Activated CD4-positive, alpha-beta T cell treated with anti-CD3 and anti-CD28 coated beads, Interleukin-10, Interleukin-2, amounts not matched to agents 100 ng/mL and 50 ng/mL, durations not matched to agents 16 hours and 8 hours (primary cell): Measurements from ENCODE around the gene MATK.

Experiments
- DNase-seq: peaks from one replicate; pipeline ENCODE4 v3.0.0-alpha.2; 2020

The MATK gene

DNA sequence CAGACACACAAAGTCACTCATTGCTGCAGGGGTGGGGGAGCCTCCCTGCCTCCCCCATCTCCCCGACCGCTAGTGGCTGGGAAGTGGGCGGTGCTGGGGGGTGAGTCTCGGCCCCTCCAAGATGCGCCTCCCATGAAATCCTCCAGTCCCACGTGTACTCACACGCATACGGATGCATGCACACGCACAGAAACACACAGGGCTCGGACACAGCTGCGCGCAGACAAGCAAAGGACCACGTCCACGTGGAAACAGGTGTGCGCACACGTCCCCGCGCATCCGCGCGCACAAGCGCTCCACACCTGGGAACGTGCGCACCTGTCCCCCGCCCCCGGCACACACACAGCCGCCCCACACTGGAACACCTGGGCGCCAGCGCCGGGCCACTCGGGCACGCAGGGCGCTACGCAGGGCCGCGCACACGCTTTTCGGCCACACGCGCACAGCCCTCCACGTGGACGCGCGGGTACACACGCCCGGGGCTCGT, 687 bp downstream of the MATK start:
- peak; percentile 17 for DNase-seq

- no peak for DNase-seq
Measured at GRCh38 chr19:3784607-3785450, 1.4 kb downstream of the MATK start.

GRCh38 chr19:3783660-3784584, 2.3 kb downstream of the MATK start:
- peak; percentile 20 for DNase-seq

DNA sequence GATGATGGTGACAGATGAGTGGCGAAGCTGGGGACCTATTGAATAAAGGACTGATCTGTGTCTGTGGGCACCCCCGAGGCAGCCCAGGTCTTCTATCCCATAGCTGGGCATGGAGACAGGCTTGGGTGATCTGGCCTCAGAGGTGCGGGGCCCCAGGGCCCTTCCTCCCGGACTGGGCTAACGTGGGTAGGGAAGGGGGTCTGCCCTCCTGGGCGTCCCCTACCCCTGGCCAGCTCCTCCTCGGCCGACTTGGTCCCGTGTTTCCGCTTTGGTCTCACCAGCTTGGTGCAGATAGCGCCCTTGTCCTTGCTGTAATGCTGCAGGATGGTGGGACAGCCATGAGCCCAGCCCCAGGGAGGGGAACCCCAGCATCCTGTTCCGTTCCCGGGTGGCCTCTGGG, 3.3 kb downstream of the MATK start:
- no peak for DNase-seq

GRCh38 chr19:3782330-3782729, 3.9 kb downstream of the MATK start:
- no peak for DNase-seq

DNA sequence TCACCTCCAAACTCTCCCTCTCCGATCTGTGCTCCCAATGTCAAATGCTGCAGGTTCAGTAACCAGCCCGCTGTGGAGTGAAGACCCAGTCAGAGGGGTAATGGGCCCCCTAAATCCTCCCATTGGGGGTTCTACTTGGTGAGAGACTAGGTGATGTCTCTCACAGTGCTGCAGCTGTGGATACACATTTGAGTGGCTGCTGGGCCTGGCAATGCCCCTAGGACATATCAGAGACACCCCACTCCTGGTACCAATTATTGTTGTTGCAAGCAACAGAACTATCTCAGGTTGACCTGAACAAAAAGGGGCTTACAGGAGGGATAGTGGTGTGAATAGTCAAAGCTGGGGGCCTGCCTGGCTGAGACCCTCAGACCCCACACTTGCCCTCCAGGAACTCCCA, 4.6 kb downstream of the MATK start:
- DNase-seq, result no peak

- DNase-seq, result no peak
Measured at GRCh38 chr19:3780786-3781304, 5.3 kb downstream of the MATK start.

DNA sequence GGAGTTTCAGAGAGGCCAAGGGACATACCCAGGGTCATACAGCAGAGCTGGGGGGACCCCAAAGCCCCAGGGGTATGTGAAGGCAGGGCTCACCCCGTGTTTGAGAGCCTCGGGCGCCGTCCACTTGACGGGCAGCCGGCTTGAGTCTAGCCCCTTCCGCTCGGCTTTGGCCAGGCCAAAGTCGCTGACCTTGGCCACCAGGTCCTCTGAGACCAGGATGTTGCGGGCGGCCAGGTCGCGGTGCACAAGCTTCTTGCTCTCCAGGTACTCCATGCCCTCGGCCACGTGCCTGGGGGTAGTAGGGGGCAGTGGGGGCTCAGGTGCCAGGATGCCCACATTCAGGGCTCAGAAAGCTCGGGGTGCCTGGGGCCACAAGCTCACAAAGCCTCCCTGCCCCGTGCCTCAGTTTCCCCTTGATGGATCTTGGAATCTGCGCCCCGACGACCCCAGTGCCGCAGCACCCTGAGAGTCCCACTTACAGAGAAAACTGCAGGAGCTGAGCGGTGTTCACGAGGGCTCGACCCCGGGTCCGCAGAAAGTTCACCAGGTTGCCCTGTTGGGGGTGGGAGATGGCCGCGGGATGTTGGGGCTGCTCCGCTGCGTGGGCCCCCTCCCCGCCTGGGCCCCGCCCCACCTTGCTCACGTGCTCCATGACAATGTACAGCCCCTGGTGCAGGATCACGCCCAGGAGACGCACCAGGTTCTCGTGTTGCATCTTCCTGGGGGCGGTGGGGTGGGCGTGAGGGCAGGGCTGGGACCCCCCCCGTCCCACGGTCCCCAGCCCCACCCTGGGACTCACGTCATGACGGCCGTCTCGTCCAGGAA, 7.1 kb downstream of the MATK start:
- no peak for DNase-seq

- no peak for DNase-seq
Measured at GRCh38 chr19:3778104-3778867, 7.9 kb downstream of the MATK start.

GRCh38 chr19:3776479-3777040, 9.6 kb downstream of the MATK start:
- no peak for DNase-seq

DNA sequence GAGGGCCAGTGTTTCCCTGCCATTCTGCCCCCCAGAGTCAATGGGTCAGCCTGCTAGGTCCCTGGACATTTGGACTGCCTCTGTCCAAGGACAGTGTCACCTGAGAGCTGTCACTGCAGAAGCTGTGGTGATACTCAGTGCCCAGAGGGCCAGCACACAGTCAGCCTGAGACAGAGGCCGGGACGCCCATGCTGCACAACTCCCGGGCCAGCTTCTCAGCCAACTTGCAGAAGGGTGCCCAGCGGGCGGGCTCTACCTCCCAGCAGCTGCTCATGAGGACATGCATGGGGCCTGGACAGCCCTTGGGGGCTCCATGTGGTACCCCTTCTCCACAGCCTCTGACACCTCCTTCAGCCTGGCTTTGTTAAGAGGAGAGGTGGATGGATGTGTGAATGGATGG, 10.3 kb downstream of the MATK start:
- DNase-seq, result no peak

DNA sequence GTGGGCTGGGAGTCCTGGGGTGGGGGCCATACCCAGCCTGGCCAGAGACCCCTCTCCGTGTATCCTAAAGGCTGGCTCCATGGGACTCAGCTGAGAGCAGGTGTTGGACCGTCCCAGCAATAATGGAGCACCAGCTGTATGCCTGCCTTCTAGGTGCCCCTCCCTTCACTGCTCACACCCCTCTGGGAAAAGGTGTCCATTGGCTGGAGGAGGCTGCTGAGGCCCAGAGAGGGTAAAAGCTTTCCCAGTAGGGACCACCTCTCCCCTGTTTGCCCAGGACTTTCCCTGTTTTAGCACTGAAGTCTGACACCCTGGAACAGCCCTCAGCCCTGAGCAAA, 10.8 kb downstream of the MATK start:
- no peak for DNase-seq

GRCh38 chr19:3774621-3775373, 11.4 kb downstream of the MATK start:
- no peak for DNase-seq

DNA sequence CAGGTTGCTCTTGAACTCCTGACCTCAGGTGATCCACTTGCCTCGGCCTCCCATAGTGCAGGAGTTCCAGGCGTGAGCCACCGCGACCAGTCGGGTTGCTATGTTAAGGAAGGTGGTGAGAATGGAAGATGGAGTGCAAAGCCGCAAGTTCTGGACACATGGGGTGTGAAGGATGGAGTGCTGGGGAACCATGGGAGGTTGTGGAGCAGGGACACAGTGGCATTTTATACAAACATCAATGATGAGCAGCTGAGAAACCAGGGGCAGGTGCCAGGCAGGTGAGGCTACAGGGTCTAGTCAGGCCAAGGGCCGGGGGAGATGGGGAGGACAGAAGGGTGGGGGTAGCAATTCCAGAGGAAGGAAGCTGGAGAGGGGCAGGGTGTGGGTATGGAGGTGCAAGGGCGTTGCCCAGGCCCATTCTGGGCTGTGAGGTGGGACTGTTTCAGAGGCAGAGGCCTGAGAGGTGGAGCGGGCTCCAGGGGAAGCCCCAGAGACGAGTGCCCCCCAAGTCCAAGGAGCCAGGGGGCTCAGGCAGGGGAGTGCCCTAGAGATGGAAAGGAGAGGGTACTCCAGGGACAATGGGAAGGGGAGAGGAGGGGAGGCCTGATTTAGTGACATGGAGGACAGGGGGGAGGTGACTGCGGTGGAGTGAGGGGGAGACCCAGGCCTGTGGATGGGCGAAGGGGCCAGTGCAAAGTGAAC, 12.2 kb downstream of the MATK start:
- no peak for DNase-seq

DNA sequence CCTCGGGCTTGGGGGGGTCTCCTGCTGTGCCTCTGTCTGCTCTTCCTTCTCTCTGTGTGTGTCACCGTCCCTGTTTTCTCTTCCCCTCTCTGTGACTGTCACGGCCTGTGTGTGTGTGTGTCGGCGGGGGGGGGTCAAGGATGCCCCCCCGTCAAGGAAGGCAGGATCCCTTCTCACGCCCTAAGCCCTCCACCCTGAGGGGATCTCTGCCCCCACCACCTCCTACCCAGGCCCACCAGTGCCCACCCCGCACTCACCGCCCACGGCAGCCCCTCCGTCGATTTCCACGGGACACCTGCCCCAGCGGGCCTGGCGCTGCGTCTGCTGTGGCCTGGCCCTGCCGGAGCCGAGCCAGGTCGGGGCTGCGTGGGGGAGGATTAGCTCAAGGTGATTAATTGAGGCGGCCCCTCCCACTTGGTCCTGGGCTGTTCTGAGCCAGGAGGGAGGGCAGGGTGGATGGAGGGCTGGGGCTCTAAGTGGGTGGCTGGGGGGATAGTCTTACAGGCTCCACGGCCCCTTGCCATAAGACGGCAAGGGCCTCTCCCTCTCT, 14.2 kb downstream of the MATK start, which contains the start of gene RAX2:
Gene RAX2, minus strand, starts transcription at position 323 of the 550 bp plus-strand sequence. CDS start 486 bp downstream, outside the sequence.
- no peak for DNase-seq

GRCh38 chr19:3771000-3771905, 14.9 kb downstream of the MATK start:
- no peak for DNase-seq

DNA sequence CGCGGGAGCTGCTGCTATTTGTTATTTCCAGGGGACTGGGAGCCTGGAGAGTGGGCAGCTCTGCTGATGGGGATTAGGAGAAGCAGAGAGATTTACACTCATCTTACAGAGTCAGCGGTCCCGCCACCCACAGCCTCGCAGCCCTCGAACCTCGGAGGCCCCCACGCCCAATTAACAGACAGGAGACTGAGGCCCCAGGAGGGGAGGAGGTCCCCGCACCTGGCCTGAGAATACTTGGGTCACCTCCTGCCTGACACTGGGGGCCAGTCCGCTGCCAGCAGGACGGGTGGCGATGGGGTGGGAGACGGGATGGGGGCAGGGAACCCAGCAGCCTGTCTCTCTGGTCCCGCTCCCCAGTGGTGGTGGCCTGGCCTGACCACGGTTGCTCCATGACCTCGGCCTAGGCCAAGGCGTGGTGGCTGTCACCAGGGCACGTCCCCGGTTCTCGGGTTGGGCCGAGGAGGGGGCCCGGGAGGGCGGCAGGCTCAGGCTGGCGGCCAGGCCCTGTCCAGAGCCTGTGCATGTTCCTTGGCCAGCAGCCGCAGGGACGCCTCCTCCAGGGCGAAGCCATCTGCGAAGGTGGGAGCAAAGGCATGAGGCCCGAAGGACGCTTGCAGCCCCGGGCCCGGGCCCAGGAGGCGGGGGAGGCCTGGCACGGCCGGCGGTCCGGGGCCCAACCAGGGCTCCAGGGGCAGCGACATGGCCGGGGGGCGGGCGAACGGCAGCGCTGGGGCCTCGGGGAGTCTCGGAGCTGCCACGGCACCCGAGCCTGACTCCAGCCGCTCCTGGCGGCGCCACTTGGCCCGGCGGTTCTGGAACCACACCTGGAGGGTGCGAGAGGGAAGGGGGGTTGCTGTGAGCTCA, 15.8 kb downstream of the MATK start:
- DNase-seq, result no peak

DNA sequence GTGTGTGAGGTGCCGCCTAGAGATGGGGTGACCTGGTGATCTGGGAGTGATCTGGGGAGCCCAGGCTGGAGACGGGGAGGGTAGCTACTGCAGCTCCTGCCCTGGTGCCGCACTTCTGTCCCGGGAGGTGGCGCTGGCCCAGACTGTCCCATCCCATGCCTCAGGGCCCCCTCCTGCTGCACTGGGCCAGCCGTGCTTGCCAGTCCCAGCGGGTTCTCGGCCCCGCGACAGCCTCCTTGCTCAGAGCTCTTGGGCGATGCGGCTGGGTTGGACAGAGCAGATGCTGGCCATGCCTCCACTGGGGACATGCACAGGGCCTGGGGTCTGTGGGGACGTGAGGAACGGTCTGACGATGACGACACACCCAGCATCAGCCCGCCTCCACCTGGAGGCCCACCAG, 16.7 kb downstream of the MATK start:
- DNase-seq, result no peak
